GM12878 (cell line): ENCODE data around the gene OR2Z1.

ENCODE experiments used
- ATF7 ChIP-seq: fragments of 450-650 bp; IDR thresholded peaks from 2 replicates; pipeline ENCODE4 v1.6.1; 2016; ENCODE audit warnings: low read depth, mild to moderate bottlenecking
- JUND ChIP-seq: IDR thresholded peaks from 2 replicates; pipeline ENCODE4 v1.6.1; 2012; ENCODE audit warnings: low read depth, mild to moderate bottlenecking, low read length, improper control_type of control experiment, moderate library complexity
- MXI1 ChIP-seq: fragments of 150-350 bp; IDR thresholded peaks from 2 replicates; pipeline ENCODE4 v1.6.1; 2011; ENCODE audit warnings: low read depth, mild to moderate bottlenecking, inconsistent platforms, low read length, improper control_type of control experiment
- MYC ChIP-seq: IDR thresholded peaks from 2 replicates; pipeline ENCODE4 v1.6.1; 2011; ENCODE audit warnings: mild to moderate bottlenecking, low read length, moderate library complexity, inconsistent platforms; ENCODE audit not compliant: insufficient read depth, insufficient replicate concordance, insufficient read length, severe bottlenecking
- PAX5 ChIP-seq: IDR thresholded peaks from 2 replicates; pipeline ENCODE4 v1.6.1; 2011; ENCODE audit warnings: low read depth, low read length, borderline replicate concordance
- POLR2A ChIP-seq: IDR thresholded peaks from 2 replicates; pipeline ENCODE4 v1.6.1; 2011; ENCODE audit warnings: low read depth, mild to moderate bottlenecking, low read length
- POU2F2 ChIP-seq: IDR thresholded peaks from 3 replicates; pipeline ENCODE4 v1.6.1; 2011; ENCODE audit warnings: low read depth, mild to moderate bottlenecking, low read length, borderline replicate concordance
- RAD21 ChIP-seq: IDR thresholded peaks from 2 replicates; pipeline ENCODE4 v1.6.1; 2011; ENCODE audit warnings: mild to moderate bottlenecking, low read depth, low read length, moderate library complexity; ENCODE audit not compliant: insufficient read depth
- ZNF274 ChIP-seq: IDR thresholded peaks from one replicate; pipeline ENCODE4 v1.8.0; 2011; ENCODE audit not compliant: insufficient read length, insufficient read depth
- TF ChIP-seq, protein P1 (sequence below): IDR thresholded peaks from 2 replicates; pipeline ENCODE4 v1.6.1; 2012; ENCODE audit warnings: low read depth, low read length, improper control_type of control experiment
- TF ChIP-seq, protein P2 (sequence below), 3 experiments: IDR thresholded peaks in 2 of 3; conservative IDR thresholded peaks in 1 of 3; 2 replicates each; pipeline ENCODE4 v1.5.1; 2011; ENCODE audit warnings: low read depth in 3 of 3, low read length in 3 of 3, mild to moderate bottlenecking in 3 of 3, control low read depth in 2 of 3, moderate library complexity in 2 of 3, inconsistent platforms in 1 of 3, mixed read lengths in 1 of 3; ENCODE audit not compliant: control insufficient read depth in 2 of 3, insufficient read depth in 1 of 3; ENCODE audit errors: extremely low read depth in 1 of 3
- TF ChIP-seq, protein P3 (sequence below): IDR thresholded peaks from 2 replicates; pipeline ENCODE4 v1.6.1; 2011; ENCODE audit warnings: borderline replicate concordance, low read depth, mild to moderate bottlenecking, moderate library complexity, mixed read lengths, low read length; ENCODE audit not compliant: insufficient read depth; ENCODE audit errors: extremely low read length
- TF ChIP-seq, protein P4 (sequence below): IDR thresholded peaks from 2 replicates; pipeline ENCODE4 v1.6.1; 2012; ENCODE audit warnings: low read depth, low read length, improper control_type of control experiment

DNA sequence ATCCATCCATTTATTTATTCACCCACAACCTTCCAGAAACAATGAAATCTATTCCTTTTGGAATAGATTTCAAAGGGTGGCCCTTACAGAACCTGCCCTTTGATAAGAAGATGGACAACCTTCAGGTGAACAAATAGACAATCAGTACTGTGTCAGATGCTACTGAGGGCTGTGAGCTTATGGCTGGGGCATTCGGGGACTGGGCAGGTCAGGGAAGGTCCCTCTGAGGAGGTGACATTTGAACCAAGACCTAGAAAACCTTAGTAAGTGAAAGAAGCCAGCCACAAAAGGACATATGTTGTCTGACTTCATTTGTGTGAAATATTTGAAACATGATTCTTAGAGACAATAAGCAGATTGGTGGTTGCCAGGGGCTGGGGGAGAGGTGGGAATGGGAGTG is 38.5 kb upstream of the OR2Z1 start:
- no peak for TF ChIP-seq ZNF274
- TF ChIP-seq RAD21 = no peak
- TF ChIP-seq, protein P1, sequence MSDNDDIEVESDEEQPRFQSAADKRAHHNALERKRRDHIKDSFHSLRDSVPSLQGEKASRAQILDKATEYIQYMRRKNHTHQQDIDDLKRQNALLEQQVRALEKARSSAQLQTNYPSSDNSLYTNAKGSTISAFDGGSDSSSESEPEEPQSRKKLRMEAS = no peak
- TF ChIP-seq, protein P2, sequence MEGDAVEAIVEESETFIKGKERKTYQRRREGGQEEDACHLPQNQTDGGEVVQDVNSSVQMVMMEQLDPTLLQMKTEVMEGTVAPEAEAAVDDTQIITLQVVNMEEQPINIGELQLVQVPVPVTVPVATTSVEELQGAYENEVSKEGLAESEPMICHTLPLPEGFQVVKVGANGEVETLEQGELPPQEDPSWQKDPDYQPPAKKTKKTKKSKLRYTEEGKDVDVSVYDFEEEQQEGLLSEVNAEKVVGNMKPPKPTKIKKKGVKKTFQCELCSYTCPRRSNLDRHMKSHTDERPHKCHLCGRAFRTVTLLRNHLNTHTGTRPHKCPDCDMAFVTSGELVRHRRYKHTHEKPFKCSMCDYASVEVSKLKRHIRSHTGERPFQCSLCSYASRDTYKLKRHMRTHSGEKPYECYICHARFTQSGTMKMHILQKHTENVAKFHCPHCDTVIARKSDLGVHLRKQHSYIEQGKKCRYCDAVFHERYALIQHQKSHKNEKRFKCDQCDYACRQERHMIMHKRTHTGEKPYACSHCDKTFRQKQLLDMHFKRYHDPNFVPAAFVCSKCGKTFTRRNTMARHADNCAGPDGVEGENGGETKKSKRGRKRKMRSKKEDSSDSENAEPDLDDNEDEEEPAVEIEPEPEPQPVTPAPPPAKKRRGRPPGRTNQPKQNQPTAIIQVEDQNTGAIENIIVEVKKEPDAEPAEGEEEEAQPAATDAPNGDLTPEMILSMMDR (IDR thresholded peaks at IDR 0.05 in 2 of 3, conservative IDR thresholded peaks at IDR 0.05 in 1 of 3; ENCODE audit: control insufficient read depth in 2 of 3, extremely low read depth in 1 of 3, insufficient read depth in 1 of 3, low read depth in 3 of 3, low read length in 3 of 3) = no peak
- no peak for TF ChIP-seq MXI1
- no peak for TF ChIP-seq PAX5
- TF ChIP-seq, protein P3, sequence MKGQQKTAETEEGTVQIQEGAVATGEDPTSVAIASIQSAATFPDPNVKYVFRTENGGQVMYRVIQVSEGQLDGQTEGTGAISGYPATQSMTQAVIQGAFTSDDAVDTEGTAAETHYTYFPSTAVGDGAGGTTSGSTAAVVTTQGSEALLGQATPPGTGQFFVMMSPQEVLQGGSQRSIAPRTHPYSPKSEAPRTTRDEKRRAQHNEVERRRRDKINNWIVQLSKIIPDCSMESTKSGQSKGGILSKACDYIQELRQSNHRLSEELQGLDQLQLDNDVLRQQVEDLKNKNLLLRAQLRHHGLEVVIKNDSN = no peak
- no peak for TF ChIP-seq JUND
- no peak for TF ChIP-seq MYC
- TF ChIP-seq, protein P4, sequence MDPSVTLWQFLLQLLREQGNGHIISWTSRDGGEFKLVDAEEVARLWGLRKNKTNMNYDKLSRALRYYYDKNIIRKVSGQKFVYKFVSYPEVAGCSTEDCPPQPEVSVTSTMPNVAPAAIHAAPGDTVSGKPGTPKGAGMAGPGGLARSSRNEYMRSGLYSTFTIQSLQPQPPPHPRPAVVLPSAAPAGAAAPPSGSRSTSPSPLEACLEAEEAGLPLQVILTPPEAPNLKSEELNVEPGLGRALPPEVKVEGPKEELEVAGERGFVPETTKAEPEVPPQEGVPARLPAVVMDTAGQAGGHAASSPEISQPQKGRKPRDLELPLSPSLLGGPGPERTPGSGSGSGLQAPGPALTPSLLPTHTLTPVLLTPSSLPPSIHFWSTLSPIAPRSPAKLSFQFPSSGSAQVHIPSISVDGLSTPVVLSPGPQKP = no peak
- TF ChIP-seq POU2F2 = no peak
- no peak for TF ChIP-seq POLR2A
- TF ChIP-seq ATF7 = no peak
